Body of pancreas (tissue), 4 donors: ENCODE measurements around the gene PRSS16. TPM values are rescaled to one million over a fixed set of nuclear protein-coding genes. Genes with fewer than 3 reads are reported as not detected.

Experiments
- ATAC-seq: fragments of 150-250 bp; one replicate; pipeline ENCODE4 v1.9.1; 2016
- DNase-seq, 4 donors: peaks; one replicate each; pipeline ENCODE4 v3.0.0-alpha.2; 2019
- H3K27ac ChIP-seq, 4 donors: fragments of 200-600 bp; sonication (generic); 1 replicate in 3 of 4; 2 replicates in 1 of 4; pipeline versions ENCODE4 v1.5.1 to v1.6.1; 2016 to 2019; ENCODE audit warnings: mild to moderate bottlenecking in 1 of 4, mixed read lengths in 1 of 4, moderate library complexity in 1 of 4
- H3K27me3 ChIP-seq, 2 donors: fragments of 200-600 bp; sonication (generic); one replicate each; pipeline ENCODE4 v1.6.0; 2016; ENCODE audit warnings: mild to moderate bottlenecking in 1 of 2
- H3K36me3 ChIP-seq, 2 donors: fragments of 200-600 bp; sonication (generic); replicated peaks in 1 of 2; 2 replicates each; pipeline ENCODE4 v1.5.1; 2016; ENCODE audit warnings: low read depth in 2 of 2; ENCODE audit not compliant: insufficient read depth in 1 of 2
- H3K4me1 ChIP-seq: fragments of 200-600 bp; sonication (generic); one replicate; pipeline ENCODE4 v1.6.0; 2016
- H3K4me3 ChIP-seq, 2 donors: fragments of 200-600 bp; sonication (generic); 1 replicate in 1 of 2; 2 replicates in 1 of 2; pipeline ENCODE4 v1.5.1; 2016 to 2019
- H3K9me3 ChIP-seq, 3 donors: fragments of 200-600 bp; sonication (generic); 1 replicate in 2 of 3; 2 replicates in 1 of 3; pipeline ENCODE4 v1.5.1; 2016
- CTCF ChIP-seq, 7 experiments: fragments of 450-650 bp in 4 of 7; fragments of 200-600 bp in 3 of 7; sonication (generic) in 3 of 7; IDR thresholded peaks; one replicate each; pipeline ENCODE4 v1.5.1; 2016 to 2019; ENCODE audit warnings: antibody characterized with exemption in 7 of 7
- POLR2A ChIP-seq, 3 donors: fragments of 450-650 bp; IDR thresholded peaks; one replicate each; pipeline ENCODE4 v1.6.1; 2016; ENCODE audit warnings: antibody characterized with exemption in 3 of 3, mild to moderate bottlenecking in 2 of 3
- WGBS, 2 donors: methylation state at CpG; one replicate each; pipeline ENCODE4 v1.1.5; 2017; 5-methylcytosine and 5-hydroxymethylcytosine counted together
- intact Hi-C: fragments of 100-400 bp; cut with DNase I; formaldehyde crosslinking; loops from one replicate; pipeline ENCODE4 v1.15.1; 2023
- total RNA-seq, 2 donors: library from RNA; depleted of rRNA; stranded (reverse); fragments of >200 nt; gene quantifications; one replicate each; pipeline ENCODE4 v1.1.0, GENCODE V29; 2016

The PRSS16 gene
- total RNA-seq, 2 donors from 2014 or later, result 10.9 to 43.8 TPM

DNA sequence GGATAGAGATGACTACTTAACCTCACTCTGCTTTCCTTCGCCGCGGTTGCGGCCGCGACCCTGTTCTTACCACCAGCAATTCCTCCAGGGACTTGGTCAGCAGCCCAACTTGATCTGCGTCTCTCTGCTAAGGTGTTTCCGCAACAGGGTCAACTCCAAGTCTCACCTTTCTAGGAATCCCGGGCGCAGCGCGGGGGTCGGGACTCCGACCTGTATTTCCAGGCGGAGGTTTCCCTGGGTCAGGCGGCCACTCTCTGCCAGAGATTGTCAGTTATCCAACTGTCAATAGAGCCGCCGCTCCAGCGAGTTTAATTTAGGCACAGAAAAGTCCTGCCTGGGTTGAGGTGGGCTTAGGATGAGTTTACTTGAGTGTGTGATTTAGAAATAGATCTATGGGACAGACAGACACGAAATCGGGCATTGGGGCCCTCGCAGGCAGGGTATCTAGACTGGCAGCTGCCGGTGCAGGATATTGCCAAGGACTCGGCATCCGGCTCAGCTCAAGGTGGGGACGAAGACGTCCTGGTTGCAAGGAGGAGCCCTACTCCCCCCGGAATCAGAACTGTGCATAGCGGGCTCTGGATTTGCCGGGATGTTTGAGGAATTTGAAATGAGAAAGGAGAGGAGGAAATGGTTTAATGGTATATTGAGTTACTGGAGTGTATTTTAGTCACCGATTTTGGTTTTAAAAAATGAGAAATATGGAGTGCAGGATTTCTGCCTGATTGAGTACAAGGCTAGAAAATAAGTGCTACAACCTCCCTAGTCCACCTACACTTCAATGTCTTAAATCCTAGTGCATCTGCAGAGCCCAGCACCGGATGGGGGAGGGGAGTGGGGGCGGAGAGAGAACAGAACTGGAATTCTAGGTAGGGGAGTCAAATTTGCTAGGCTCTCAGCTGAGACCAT, 40.9 kb downstream of the PRSS16 start:
- no peak for ATAC-seq
- Histone ChIP-seq H3K36me3 (no peaks in the 10 kb centered on the region), H3K27ac (no peak overlapping the region), H3K4me1 (no peaks in the 10 kb centered on the region), H3K4me3 (no peak overlapping the region), H3K27me3 (peaks cover 0 to 20% of the 10 kb centered on the region in 2 donors), H3K9me3 (peaks cover 0 to 7% (median 0%) of the 10 kb centered on the region in 3 donors)
- intact Hi-C loops, result no loop called here
- 5 to 10% methylated on average over 33 of the region's 33 CpGs for WGBS, 2 donors
- no peak for DNase-seq
- TF ChIP-seq POLR2A (IDR thresholded peaks at IDR 0.05) (no peak), CTCF (IDR thresholded peaks at IDR 0.05) (no peak)

DNA sequence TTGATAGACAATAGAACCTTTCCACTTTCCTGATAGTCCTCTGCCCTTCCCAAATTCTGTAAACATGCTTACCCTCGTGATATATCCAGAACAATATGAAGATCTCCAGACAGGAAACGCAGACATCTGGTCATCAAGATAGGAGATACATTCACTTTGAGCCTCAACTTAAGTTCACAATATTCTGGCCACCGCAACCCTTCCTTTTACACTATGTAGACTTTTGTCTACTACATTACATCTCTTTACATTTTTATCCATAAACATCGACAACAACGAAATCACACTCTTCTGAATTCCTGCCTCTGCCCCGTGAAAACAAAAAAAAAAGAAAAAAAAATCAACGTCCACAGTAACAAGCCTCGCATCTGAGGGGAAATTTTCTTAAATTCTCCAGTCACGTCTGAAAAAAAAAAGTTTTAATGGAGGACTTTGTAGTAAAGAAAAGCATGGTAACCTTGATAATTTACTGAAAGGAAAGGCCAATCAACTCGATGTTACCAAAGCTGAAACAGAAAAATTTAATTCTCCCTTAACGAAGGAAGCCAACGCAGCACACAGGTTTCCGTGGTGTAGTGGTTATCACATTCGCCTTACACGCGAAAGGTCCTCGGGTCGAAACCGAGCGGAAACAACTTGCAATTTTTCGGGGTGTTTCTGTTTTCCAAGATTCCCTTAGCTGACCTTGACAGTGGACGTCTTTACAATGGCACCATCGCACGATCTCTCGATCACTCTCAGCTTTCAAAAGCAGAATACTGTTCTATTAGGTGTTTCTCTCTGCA, 42.8 kb downstream of the PRSS16 start:
- no peak for ATAC-seq
- Histone ChIP-seq H3K4me3 (no peak overlapping the region), H3K4me1 (no peaks in the 10 kb centered on the region), H3K27me3 (peaks cover 5 to 37% of the 10 kb centered on the region in 2 donors), H3K36me3 (no peaks in the 10 kb centered on the region), H3K9me3 (no peaks in the 10 kb centered on the region), H3K27ac (no peak overlapping the region)
- intact Hi-C loops, result no loop called here
- DNase-seq, result no peak
- TF ChIP-seq POLR2A (IDR thresholded peaks at IDR 0.05), result no peak
- TF ChIP-seq CTCF (IDR thresholded peaks at IDR 0.05), result no peak
- WGBS, 2 donors, result 5 to 11% methylated on average over 25 of the region's 25 CpGs

GRCh38 chr6:27290850-27291208, 43.3 kb downstream of the PRSS16 start:
- H3K27me3 ChIP-seq, result peaks cover 6 to 42% of the 10 kb centered on the region in 2 donors
- TF ChIP-seq POLR2A (IDR thresholded peaks at IDR 0.05) (no peak), CTCF (IDR thresholded peaks at IDR 0.05) (no peak)
- WGBS, 2 donors, result 15 to 17% methylated on average over 10 of the region's 10 CpGs

DNA sequence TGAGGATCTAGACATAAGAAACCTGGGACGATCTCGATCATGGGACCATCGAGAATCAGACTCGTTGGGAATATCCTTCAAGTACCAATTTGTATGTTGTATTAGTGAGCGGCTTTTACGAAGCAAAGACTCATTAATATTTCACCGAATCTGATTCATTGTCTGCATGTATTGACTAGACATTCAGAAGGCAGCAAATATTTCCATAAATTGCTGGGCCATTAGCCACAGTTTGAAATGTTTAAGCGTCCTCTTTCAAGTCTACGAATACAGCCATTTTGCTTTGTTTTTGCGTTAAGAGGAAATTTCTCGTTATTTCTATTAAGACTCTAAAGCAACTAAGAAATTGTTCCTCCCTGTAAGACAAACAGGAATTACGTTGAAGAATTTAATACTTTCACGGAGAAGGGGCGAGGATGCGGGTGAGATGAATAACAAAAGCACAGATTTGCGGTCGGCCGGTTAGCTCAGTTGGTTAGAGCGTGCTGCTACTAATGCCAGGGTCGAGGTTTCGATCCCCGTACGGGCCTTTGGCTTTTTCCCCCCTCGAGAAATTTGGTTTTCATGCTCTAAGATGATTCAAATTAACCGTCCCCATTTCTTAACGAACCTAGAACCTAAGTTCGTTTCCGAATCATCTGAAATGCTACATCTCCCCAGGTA, 46.1 kb downstream of the PRSS16 start:
- H3K27me3 ChIP-seq, result peaks cover 14 to 50% of the 10 kb centered on the region in 2 donors
- no peak overlapping the region for H3K4me3 ChIP-seq
- no peak for TF ChIP-seq POLR2A (IDR thresholded peaks at IDR 0.05)
- TF ChIP-seq CTCF (IDR thresholded peaks at IDR 0.05), result no peak
- no peaks in the 10 kb centered on the region for H3K36me3 ChIP-seq
- DNase-seq, result no peak
- no peaks in the 10 kb centered on the region for H3K9me3 ChIP-seq
- H3K4me1 ChIP-seq, result no peaks in the 10 kb centered on the region
- no peak for ATAC-seq
- WGBS, 2 donors, result 15 to 24% methylated on average over 28 of the region's 28 CpGs
- intact Hi-C loops, result no loop called here
- H3K27ac ChIP-seq, result no peak overlapping the region

More at GRCh38 chr6:27290850-27291208, 43.3 kb downstream of the PRSS16 start:
- no peaks in the 10 kb centered on the region for H3K9me3 ChIP-seq
- intact Hi-C loops, result no loop called here
- no peak overlapping the region for H3K4me3 ChIP-seq
- H3K4me1 ChIP-seq, result no peaks in the 10 kb centered on the region
- H3K27ac ChIP-seq, result no peak overlapping the region
- H3K36me3 ChIP-seq, result no peaks in the 10 kb centered on the region
- no peak for DNase-seq
- no peak for ATAC-seq
